CD4-positive, alpha-beta T cell (primary cell): ENCODE measurements around the gene OR6J1. TPM values are rescaled to one million over a fixed set of nuclear protein-coding genes. Genes with fewer than 3 reads are reported as not detected.

Experiments used
- ATAC-seq: fragments of 200-7000 bp; cut with Tn5 transposase; one replicate; pipeline ENCODE4 v1.10.0; 2022; ENCODE audit warnings: mild to moderate bottlenecking; ENCODE audit not compliant: poor library complexity
- CTCF ChIA-PET: fragments of 350-600 bp; sonication (Branson Sonifier 250); formaldehyde crosslinking; loops from one replicate; lab custom pipeline; 2021; ENCODE audit warnings: antibody characterized with exemption, inconsistent platforms; lab: Charles Lee
- POLR2A ChIA-PET: fragments of 350-600 bp; sonication (Branson Sonifier 250); formaldehyde crosslinking; loops from one replicate; lab custom pipeline; 2021; ENCODE audit warnings: antibody characterized with exemption, inconsistent platforms; lab: Charles Lee
- DNase-seq, 14 experiments: peaks; one replicate each; pipeline ENCODE4 v3.0.0-alpha.2; 2013 to 2020; ENCODE audit warnings: mixed read lengths in 2 of 14
- H3K27ac ChIP-seq, 2 donors: one replicate each; pipeline versions ENCODE4 v1.5.1 to v1.7.0; 2013; ENCODE audit warnings: low read length in 2 of 2, low read depth in 1 of 2, mild to moderate bottlenecking in 1 of 2
- H3K27me3 ChIP-seq, 2 experiments: 1 replicate in 1 of 2; 2 replicates in 1 of 2; pipeline versions ENCODE4 v1.6.1 to v1.7.0; 2013; ENCODE audit warnings: low read length in 2 of 2, control low read depth in 1 of 2, mild to moderate bottlenecking in 1 of 2, moderate library complexity in 1 of 2; ENCODE audit not compliant: insufficient read depth in 2 of 2, control insufficient read depth in 1 of 2
- H3K36me3 ChIP-seq: one replicate; pipeline ENCODE4 v1.6.1; 2013; ENCODE audit warnings: low read length, control low read depth; ENCODE audit not compliant: insufficient read depth
- H3K4me1 ChIP-seq: one replicate; pipeline ENCODE4 v1.6.1; 2013; ENCODE audit warnings: low read length, control low read depth; ENCODE audit not compliant: insufficient read depth
- H3K4me3 ChIP-seq: one replicate; pipeline ENCODE4 v1.5.1; 2013; ENCODE audit warnings: mild to moderate bottlenecking, low read length, moderate library complexity
- H3K9me3 ChIP-seq, 2 experiments: 1 replicate in 1 of 2; 2 replicates in 1 of 2; pipeline versions ENCODE4 v1.6.1 to v1.7.0; 2013; ENCODE audit warnings: low read length in 2 of 2, mild to moderate bottlenecking in 2 of 2, control low read depth in 1 of 2, moderate library complexity in 1 of 2; ENCODE audit not compliant: control insufficient read depth in 1 of 2, insufficient read depth in 1 of 2
- H3K27ac Mint-ChIP-seq: one replicate; pipeline ENCODE4 v1.8.0; 2020; ENCODE audit warnings: mixed read lengths
- H3K27me3 Mint-ChIP-seq: one replicate; pipeline ENCODE4 v1.8.0; 2021; ENCODE audit warnings: mixed read lengths
- H3K36me3 Mint-ChIP-seq: one replicate; pipeline ENCODE4 v1.8.0; 2021; ENCODE audit warnings: low read depth, mixed read lengths
- H3K4me1 Mint-ChIP-seq: one replicate; pipeline ENCODE4 v1.8.0; 2021; ENCODE audit warnings: low read depth, mixed read lengths
- H3K4me3 Mint-ChIP-seq: one replicate; pipeline ENCODE4 v1.8.0; 2020; ENCODE audit warnings: mild to moderate bottlenecking, mixed read lengths
- H3K9me3 Mint-ChIP-seq: one replicate; pipeline ENCODE4 v1.8.0; 2020; ENCODE audit warnings: mixed read lengths
- CTCF ChIP-seq: fragments of 200-600 bp; IDR thresholded peaks from one replicate; pipeline ENCODE4 v1.8.0; 2022; ENCODE audit warnings: antibody characterized with exemption, mild to moderate bottlenecking
- intact Hi-C, 2 experiments: fragments of 100-400 bp; cut with DNase I in 1 of 2; cut with micrococcal nuclease in 1 of 2; formaldehyde crosslinking; loops; one replicate each; pipeline versions ENCODE4 v1.15.1 to v1.9.0; 2023 to 2025; cut with DNase I, micrococcal nuclease
- total RNA-seq, 174 experiments: library from RNA in 2 of 174; stranded (reverse) in 2 of 174; gene quantifications; one replicate each; pipeline ENCODE4 v1.2.3 and lab custom pipeline; 2021 to 2026

Gene OR6J1
- total RNA-seq, 2 experiments from 2014 or later: not detected

- peak in 1 of 14 experiments; percentile 13 for DNase-seq
- Mint-ChIP-seq H3K27ac (peak overlapping the region; percentile 77), H3K36me3 (peaks cover 25% of the 10 kb centered on the region), H3K4me3 (peak overlapping the region; percentile 98), H3K4me1 (peaks cover 24% of the 10 kb centered on the region), H3K9me3 (no peaks in the 10 kb centered on the region), H3K27me3 (no peaks in the 10 kb centered on the region)
- intact Hi-C loops: no loop called here
- peak overlapping the region; percentile 75 for H3K4me3 ChIP-seq
- ATAC-seq: no peak
- peaks cover 14% of the 10 kb centered on the region for H3K36me3 ChIP-seq
- POLR2A ChIA-PET: interaction anchor here (1.1 to 5.6 kb wide), 7 partner anchors 8 to 169 kb away, joined by 3 to 82 read pairs (median 7); partner anchors contain the start of genes DAD1 and OXA1L
- no peak overlapping the region for H3K27ac ChIP-seq
- peaks cover 21% of the 10 kb centered on the region for H3K4me1 ChIP-seq
- no peaks in the 10 kb centered on the region for H3K27me3 ChIP-seq
- no peaks in the 10 kb centered on the region for H3K9me3 ChIP-seq
- TF ChIP-seq CTCF: no peak
- CTCF ChIA-PET: interaction anchor here (1.0 to 6.4 kb wide), 4 partner anchors 8 to 55 kb away, joined by 3 to 39 read pairs (median 21); partner anchors contain the start of gene DAD1
These were observed 46.4 kb downstream of the OR6J1 start for GRCh38 chr14:22597771-22598098.

- Histone ChIP-seq H3K4me3 (peak overlapping the region; percentile 75), H3K9me3 (no peaks in the 10 kb centered on the region), H3K27me3 (no peaks in the 10 kb centered on the region), H3K36me3 (peaks cover 9% of the 10 kb centered on the region), H3K27ac (no peak overlapping the region), H3K4me1 (peaks cover 21% of the 10 kb centered on the region)
- POLR2A ChIA-PET: interaction anchor here (0.6 to 5.6 kb wide), 7 partner anchors 8 to 169 kb away, joined by 3 to 82 read pairs (median 6); partner anchors contain the start of genes DAD1 and OXA1L
- DNase-seq (no peak), ATAC-seq (no peak)
- Mint-ChIP-seq H3K27ac (peak overlapping the region; percentile 77), H3K36me3 (peaks cover 21% of the 10 kb centered on the region), H3K4me1 (peaks cover 24% of the 10 kb centered on the region), H3K4me3 (peak overlapping the region; percentile 98), H3K9me3 (no peaks in the 10 kb centered on the region), H3K27me3 (no peaks in the 10 kb centered on the region)
- CTCF ChIA-PET: interaction anchor here (0.7 to 6.4 kb wide), 5 partner anchors 8 to 256 kb away, joined by 3 to 39 read pairs (median 7); partner anchors contain the start of gene DAD1
- intact Hi-C loops: no loop called here
- TF ChIP-seq CTCF: no peak
These were observed 46.9 kb downstream of the OR6J1 start for GRCh38 chr14:22597265-22597664.

- intact Hi-C loops: no loop called here
- DNase-seq (no peak), ATAC-seq (no peak)
- H3K36me3 ChIP-seq: peaks cover under 1% of the 10 kb centered on the region
- POLR2A ChIA-PET: interaction anchor here (0.6 kb wide), 1 partner anchor 24 kb away, joined by 3 read pairs; no protein-coding TSS in a partner anchor
- no peak overlapping the region for H3K4me3 ChIP-seq
- H3K27me3 ChIP-seq: no peaks in the 10 kb centered on the region
- H3K27ac Mint-ChIP-seq: no peak overlapping the region
- no peaks in the 10 kb centered on the region for H3K9me3 Mint-ChIP-seq
- peak overlapping the region; percentile 0 for H3K4me3 Mint-ChIP-seq
- no peaks in the 10 kb centered on the region for H3K27me3 Mint-ChIP-seq
- no peak overlapping the region for H3K27ac ChIP-seq
- no peak for TF ChIP-seq CTCF
- H3K4me1 ChIP-seq: peaks cover 21% of the 10 kb centered on the region
- H3K4me1 Mint-ChIP-seq: peaks cover 24% of the 10 kb centered on the region
- H3K36me3 Mint-ChIP-seq: peaks cover 14% of the 10 kb centered on the region
- CTCF ChIA-PET: interaction anchor here (1.7 to 6.4 kb wide), 2 partner anchors 25 to 257 kb away, joined by 7 to 39 read pairs; no protein-coding TSS in a partner anchor
- no peaks in the 10 kb centered on the region for H3K9me3 ChIP-seq
These were observed 47.7 kb downstream of the OR6J1 start for GRCh38 chr14:22596354-22596879.
